Measurements from ENCODE around the gene CDKL2.
A peak's percentile ranks its signal among the peaks of the same experiment; 100 is the strongest.

The CDKL2 gene

DNA sequence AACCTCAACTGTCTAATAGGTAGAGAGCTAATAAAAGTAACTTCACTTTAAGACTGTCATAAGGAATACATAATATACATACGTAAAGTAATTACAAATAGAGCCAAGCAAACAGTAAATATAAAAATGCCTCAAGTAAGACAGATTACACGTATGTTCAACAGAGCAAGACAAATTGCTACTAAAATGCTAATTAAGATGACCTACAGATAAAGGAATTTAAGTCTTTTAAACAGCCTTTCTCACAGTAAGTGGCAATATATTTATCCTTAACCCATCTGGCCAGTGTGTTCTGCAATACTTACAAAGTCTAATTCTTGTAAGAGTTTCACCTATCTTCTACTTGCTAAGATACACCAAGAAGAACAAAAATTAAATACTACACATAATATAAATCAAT, 30.2 kb upstream of the CDKL2 start:
- no peak for DNase-seq (ENCODE audit: low read depth, low spot score)
- no peak overlapping the region for H3K4me3 ChIP-seq (ENCODE audit: low read depth, low read length)
- TF ChIP-seq CTCF (IDR thresholded peaks at IDR 0.05; ENCODE audit: low read depth, low read length): no peak
- in situ Hi-C loops (cut with HindIII; ENCODE audit: low sequenced_read_pairs): no loop called here

GRCh38 chr4:75659512-75660031, 29.2 kb upstream of the CDKL2 start:
- in situ Hi-C loops (cut with HindIII; ENCODE audit: low sequenced_read_pairs): no loop called here
- no peak for TF ChIP-seq CTCF (IDR thresholded peaks at IDR 0.05; ENCODE audit: low read depth, low read length)

DNA sequence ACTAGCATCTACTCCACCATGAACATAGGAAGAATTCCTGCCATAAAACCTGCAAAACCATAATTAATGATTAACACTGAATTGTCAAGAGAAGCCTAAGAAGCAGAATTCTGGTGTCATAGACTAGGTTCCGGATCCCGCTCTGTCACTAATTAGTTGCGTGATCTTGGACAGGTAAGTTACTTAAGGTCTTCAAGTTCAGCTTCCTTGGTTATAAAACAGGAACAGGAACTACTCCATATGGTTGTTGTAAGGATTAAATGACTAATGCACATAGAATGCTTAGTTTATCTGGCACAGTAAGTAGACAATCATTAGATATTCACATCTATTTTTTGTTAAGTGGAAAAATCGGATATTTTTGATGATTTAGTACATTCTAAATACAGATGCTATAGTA, 28.5 kb upstream of the CDKL2 start:
- in situ Hi-C loops (cut with HindIII; ENCODE audit: low sequenced_read_pairs): no loop called here
- no peak for DNase-seq (ENCODE audit: low read depth, low spot score)
- no peak for TF ChIP-seq CTCF (IDR thresholded peaks at IDR 0.05; ENCODE audit: low read depth, low read length)

More at GRCh38 chr4:75659512-75660031, 29.2 kb upstream of the CDKL2 start:
- DNase-seq (ENCODE audit: low read depth, low spot score): no peak
- H3K4me3 ChIP-seq (ENCODE audit: low read depth, low read length): no peak overlapping the region

GRCh38 chr4:75655562-75655961, 25.2 kb upstream of the CDKL2 start:
- TF ChIP-seq CTCF (IDR thresholded peaks at IDR 0.05; ENCODE audit: low read depth, low read length): no peak
- in situ Hi-C loops (cut with HindIII; ENCODE audit: low sequenced_read_pairs): no loop called here
- DNase-seq (ENCODE audit: low read depth, low spot score): no peak
- no peak overlapping the region for H3K4me3 ChIP-seq (ENCODE audit: low read depth, low read length)

More for the DNA sequence above, 28.5 kb upstream of the CDKL2 start:
- H3K4me3 ChIP-seq (ENCODE audit: low read depth, low read length): no peak overlapping the region

DNA sequence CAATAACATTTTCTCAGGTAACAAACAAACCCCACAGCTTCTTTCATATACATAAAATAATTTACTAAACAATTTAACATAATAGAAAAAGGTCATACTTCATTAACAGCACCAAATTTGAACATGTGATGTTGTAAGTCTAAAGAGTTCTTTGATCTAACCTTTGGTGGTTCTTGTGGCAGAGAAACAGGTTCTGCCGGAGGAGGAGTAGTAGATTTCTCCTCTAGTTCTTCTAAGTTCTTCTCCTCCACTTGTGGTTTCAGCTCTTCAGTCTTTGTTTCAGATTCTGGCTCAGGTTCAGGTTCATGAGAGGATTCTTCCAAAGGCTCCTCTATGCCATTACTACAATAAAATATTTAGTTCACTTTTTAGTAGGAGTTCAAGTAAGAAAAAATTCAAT, 24.6 kb upstream of the CDKL2 start:
- no peak for DNase-seq (ENCODE audit: low read depth, low spot score)
- in situ Hi-C loops (cut with HindIII; ENCODE audit: low sequenced_read_pairs): no loop called here
- no peak for TF ChIP-seq CTCF (IDR thresholded peaks at IDR 0.05; ENCODE audit: low read depth, low read length)

DNA sequence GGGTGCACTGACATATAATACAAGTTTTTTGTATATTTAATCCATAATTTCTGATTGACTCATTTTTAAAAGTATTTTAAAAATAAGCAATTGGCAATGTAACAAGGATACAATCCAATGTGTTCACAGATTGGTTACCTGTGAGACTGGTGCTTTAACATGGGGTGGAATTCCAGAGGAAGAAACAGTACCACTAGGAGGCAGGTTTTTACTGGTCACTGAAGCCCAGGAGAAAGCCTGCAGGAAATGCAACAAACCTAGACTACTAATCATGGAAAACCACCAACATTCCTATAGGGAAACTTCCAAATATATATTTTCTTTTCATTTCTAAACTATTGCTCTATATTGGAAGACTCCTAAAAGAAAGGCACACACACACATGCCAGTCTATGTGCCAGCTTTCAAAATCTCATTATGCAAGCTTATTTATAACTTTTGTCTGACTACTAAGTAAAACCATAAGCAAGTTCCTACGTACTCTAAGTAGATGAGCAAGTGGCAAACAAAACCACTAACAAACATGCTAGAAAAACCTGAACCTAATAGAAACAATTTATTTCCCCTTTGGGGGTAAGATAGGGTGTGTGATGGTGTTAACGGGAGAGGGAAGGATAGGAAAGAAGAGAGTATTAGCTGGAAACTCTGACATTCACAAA, 23.6 kb upstream of the CDKL2 start:
- peak; percentile 28 for DNase-seq (ENCODE audit: low read depth, low spot score)
- no peak overlapping the region for H3K4me3 ChIP-seq (ENCODE audit: low read depth, low read length)
- in situ Hi-C loops (cut with HindIII; ENCODE audit: low sequenced_read_pairs): no loop called here
- peak; percentile 51 for TF ChIP-seq CTCF (IDR thresholded peaks at IDR 0.05; ENCODE audit: low read depth, low read length)

More for the DNA sequence above, 24.6 kb upstream of the CDKL2 start:
- no peak overlapping the region for H3K4me3 ChIP-seq (ENCODE audit: low read depth, low read length)

Data from astrocyte of the spinal cord (primary cell).